OCI-LY1 (cell line): ENCODE measurements around the gene MANBA.

Experiments used
- CTCF ChIP-seq: fragments of 200-600 bp; sonication (generic), shearing (Covaris generic); IDR thresholded peaks from 2 replicates; pipeline ENCODE4 v1.5.1; 2017; ENCODE audit warnings: mild to moderate bottlenecking, antibody characterized with exemption, low read length, moderate library complexity, mixed read lengths
- EZH2 ChIP-seq: fragments of 200-600 bp; sonication (generic), shearing (Covaris generic); IDR thresholded peaks from 2 replicates; pipeline ENCODE4 v1.8.0; 2017; ENCODE audit warnings: borderline replicate concordance, mixed run types, mild to moderate bottlenecking, antibody characterized with exemption, low read length, moderate library complexity, mixed read lengths

GRCh38 chr4:102601586-102602227 is 159.1 kb downstream of the MANBA start:
- TF ChIP-seq CTCF (no peak), EZH2 (no peak)
